Measurements from ENCODE around the gene LRP2.
"Not testable (repeated sequence)": the region's sequence is repeated elsewhere in the genome, so short reads cannot be mapped to it uniquely, and the experiment has no call there.

LRP2 gene

GRCh38 chr2:169362118-169362893 lies at the start of gene LRP2:
Gene LRP2 (minus strand): TSS chr2:169362534. CDS start chr2:169362399, 135 bp downstream.
- TF ChIP-seq, protein P1, sequence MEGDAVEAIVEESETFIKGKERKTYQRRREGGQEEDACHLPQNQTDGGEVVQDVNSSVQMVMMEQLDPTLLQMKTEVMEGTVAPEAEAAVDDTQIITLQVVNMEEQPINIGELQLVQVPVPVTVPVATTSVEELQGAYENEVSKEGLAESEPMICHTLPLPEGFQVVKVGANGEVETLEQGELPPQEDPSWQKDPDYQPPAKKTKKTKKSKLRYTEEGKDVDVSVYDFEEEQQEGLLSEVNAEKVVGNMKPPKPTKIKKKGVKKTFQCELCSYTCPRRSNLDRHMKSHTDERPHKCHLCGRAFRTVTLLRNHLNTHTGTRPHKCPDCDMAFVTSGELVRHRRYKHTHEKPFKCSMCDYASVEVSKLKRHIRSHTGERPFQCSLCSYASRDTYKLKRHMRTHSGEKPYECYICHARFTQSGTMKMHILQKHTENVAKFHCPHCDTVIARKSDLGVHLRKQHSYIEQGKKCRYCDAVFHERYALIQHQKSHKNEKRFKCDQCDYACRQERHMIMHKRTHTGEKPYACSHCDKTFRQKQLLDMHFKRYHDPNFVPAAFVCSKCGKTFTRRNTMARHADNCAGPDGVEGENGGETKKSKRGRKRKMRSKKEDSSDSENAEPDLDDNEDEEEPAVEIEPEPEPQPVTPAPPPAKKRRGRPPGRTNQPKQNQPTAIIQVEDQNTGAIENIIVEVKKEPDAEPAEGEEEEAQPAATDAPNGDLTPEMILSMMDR (IDR thresholded peaks at IDR 0.05; ENCODE audit: insufficient read depth, low read depth, low read length, missing control alignments): no peak
- peak within 1 kb of the TSS; percentile 4 for H3K4me3 ChIP-seq (ENCODE audit: low read length)
- no peak for DNase-seq (ENCODE audit: low read depth)

DNA sequence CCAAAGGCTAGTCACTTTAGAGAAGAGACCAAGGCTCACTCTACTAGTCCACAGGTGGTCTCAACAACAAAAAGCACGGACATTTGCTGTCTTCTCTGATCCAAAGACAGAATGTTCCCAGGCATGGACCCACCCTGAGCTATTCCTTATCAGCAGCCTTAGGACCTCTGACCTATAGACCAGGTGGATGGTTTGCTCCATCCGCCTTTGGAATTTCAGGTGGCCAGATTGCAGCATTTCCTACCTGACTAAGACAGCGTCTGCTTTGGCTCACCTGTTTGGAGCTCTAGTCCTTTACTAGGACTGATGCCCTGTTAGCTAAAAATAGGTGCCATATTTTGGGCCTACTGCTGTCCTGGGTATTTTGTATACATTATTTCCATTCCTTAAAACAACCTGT lies 44.6 kb upstream of the LRP2 start:
- no peak for DNase-seq (ENCODE audit: low read depth)
- H3K4me3 ChIP-seq (ENCODE audit: low read length): no peak overlapping the region
- TF ChIP-seq, protein P1 (IDR thresholded peaks at IDR 0.05; ENCODE audit: insufficient read depth, low read depth, low read length, missing control alignments): no peak

DNA sequence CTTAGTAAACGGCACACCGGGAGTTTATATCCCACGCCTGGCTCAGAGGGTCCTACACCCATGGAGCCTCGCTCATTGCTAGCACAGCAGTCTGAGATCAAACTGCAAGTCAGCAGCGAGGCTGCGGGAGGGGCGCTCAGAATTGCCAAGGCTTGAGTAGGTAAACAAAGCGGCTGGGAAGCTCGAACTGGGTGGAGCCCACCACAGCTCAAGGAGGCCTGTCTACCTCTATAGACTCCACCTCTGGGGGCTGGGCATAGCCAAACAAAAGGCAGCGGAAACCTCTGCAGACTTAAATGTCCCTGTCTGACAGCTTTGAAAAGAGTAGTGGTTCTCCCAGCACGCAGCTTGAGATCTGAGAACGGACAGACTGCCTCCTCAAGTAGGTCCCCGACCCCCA lies 37.2 kb upstream of the LRP2 start:
- H3K4me3 ChIP-seq (ENCODE audit: low read length); DNase-seq (ENCODE audit: low read depth): not testable (repeated sequence)

DNA sequence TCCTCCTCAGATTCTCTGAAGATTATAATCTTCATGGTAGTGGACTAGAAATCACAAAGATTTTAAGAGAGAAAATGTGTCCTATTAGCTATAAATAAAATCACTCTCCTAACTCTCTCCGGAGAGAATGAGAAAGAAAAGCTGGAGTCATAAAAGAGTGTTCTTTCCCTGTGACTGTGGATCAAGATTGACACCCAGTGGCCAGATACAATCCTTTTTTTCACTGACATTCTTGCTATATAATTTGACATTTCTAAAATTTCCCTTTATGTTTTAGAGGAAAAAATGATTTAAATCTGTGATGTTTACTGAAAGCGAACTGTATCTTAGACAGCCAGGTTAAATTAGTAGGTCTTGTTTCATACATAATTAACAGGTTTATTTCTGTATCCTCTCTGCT lies 35.4 kb upstream of the LRP2 start:
- peak; percentile 10 for DNase-seq (ENCODE audit: low read depth)
- TF ChIP-seq, protein P1 (IDR thresholded peaks at IDR 0.05; ENCODE audit: insufficient read depth, low read depth, low read length, missing control alignments): peak; percentile 28

GRCh38 chr2:169395821-169396374 lies 33.6 kb upstream of the LRP2 start:
- TF ChIP-seq, protein P1 (IDR thresholded peaks at IDR 0.05; ENCODE audit: insufficient read depth, low read depth, low read length, missing control alignments): no peak
- H3K4me3 ChIP-seq (ENCODE audit: low read length): no peak overlapping the region
- no peak for DNase-seq (ENCODE audit: low read depth)

More for the DNA sequence above, 35.4 kb upstream of the LRP2 start:
- no peak overlapping the region for H3K4me3 ChIP-seq (ENCODE audit: low read length)

GRCh38 chr2:169393068-169393590 lies 30.8 kb upstream of the LRP2 start:
- TF ChIP-seq, protein P1 (IDR thresholded peaks at IDR 0.05; ENCODE audit: insufficient read depth, low read depth, low read length, missing control alignments): no peak
- H3K4me3 ChIP-seq (ENCODE audit: low read length): no peak overlapping the region
- peak; percentile 58 for DNase-seq (ENCODE audit: low read depth)

- TF ChIP-seq, protein P1 (IDR thresholded peaks at IDR 0.05; ENCODE audit: insufficient read depth, low read depth, low read length, missing control alignments): no peak
- DNase-seq (ENCODE audit: low read depth): no peak
- H3K4me3 ChIP-seq (ENCODE audit: low read length): no peak overlapping the region
Observed at GRCh38 chr2:169391236-169391635, 28.9 kb upstream of the LRP2 start.

Measured in epithelial cell of esophagus (primary cell).